K562 (cell line): ENCODE measurements around the gene SERPING1. TPM values are rescaled to one million over a fixed set of nuclear protein-coding genes. Genes with fewer than 3 reads are reported as not detected.

Experiments
- CC2D1A ChIP-seq: fragments of 450-650 bp; IDR thresholded peaks from 2 replicates; pipeline ENCODE4 v1.6.1; 2017; ENCODE audit warnings: mild to moderate bottlenecking
- CTBP1 ChIP-seq: fragments of 450-650 bp; IDR thresholded peaks from 2 replicates; pipeline ENCODE4 v1.6.1; 2016; ENCODE audit warnings: borderline replicate concordance
- EP400 ChIP-seq: fragments of 450-650 bp; IDR thresholded peaks from 2 replicates; pipeline ENCODE4 v1.6.1; 2017; ENCODE audit warnings: antibody characterized with exemption, mild to moderate bottlenecking, moderate library complexity
- FUS ChIP-seq: fragments of 200-400 bp; formaldehyde crosslinking; optimal IDR thresholded peaks from 2 replicates; pipeline ENCODE3; 2017; ENCODE audit warnings: low read depth, low read length
- IFI16 ChIP-seq: fragments of 250-450 bp; sonication (Bioruptor Pico); IDR thresholded peaks from 2 replicates; pipeline ENCODE4 v2.1.2; 2022; ENCODE audit warnings: mild to moderate bottlenecking, inconsistent platforms
- MEF2D ChIP-seq: conservative IDR thresholded peaks from 2 replicates; pipeline ENCODE4 v1.6.1; 2016; ENCODE audit warnings: low read depth, missing genetic modification characterization, missing compliant biosample characterization
- NCOA4 ChIP-seq: fragments of 450-650 bp; IDR thresholded peaks from 2 replicates; pipeline ENCODE4 v1.6.1; 2018; ENCODE audit warnings: mild to moderate bottlenecking; ENCODE audit not compliant: partially characterized antibody
- SMARCE1 ChIP-seq: fragments of 450-650 bp; IDR thresholded peaks from 2 replicates; pipeline ENCODE4 v1.7.1; 2016; ENCODE audit warnings: mild to moderate bottlenecking
- ZC3H11A ChIP-seq: IDR thresholded peaks from 2 replicates; pipeline ENCODE4 v1.6.1; 2012; ENCODE audit warnings: low read depth, low read length, improper control_type of control experiment
- ZEB2 ChIP-seq: fragments of 450-650 bp; IDR thresholded peaks from 2 replicates; pipeline ENCODE4 v1.6.1; 2016
- ZNF217 ChIP-seq: sonication (generic); formaldehyde crosslinking; IDR thresholded peaks from 2 replicates; pipeline ENCODE4 v1.8.0; 2022; ENCODE audit warnings: mild to moderate bottlenecking, missing genetic modification reagents
- ZNF282 ChIP-seq: sonication (generic); formaldehyde crosslinking; IDR thresholded peaks from 2 replicates; pipeline ENCODE4 v1.8.1; 2023; ENCODE audit warnings: missing genetic modification reagents
- ZNF644 ChIP-seq: fragments of 200-800 bp; sonication (Bioruptor generic); IDR thresholded peaks from 2 replicates; pipeline ENCODE4 v1.6.1; 2016; ENCODE audit warnings: low read depth, missing genetic modification characterization, missing compliant biosample characterization
- polyA plus RNA-seq, 8 experiments: library from polyadenylated mRNA; depleted of rRNA in 4 of 8; stranded (reverse) in 5 of 8; unstranded in 3 of 8; fragments of >200 nt; fragmentation: Nextera tagmentation in 2 of 8; fragmentation: Illumina TruSeq in 1 of 8; extraction: Ambion mirVana in 2 of 8; extraction: Trizol in 1 of 8; gene quantifications; 2 replicates each; pipeline versions ENCODE4 v1.2.1 to v1.2.3, GENCODE V29; 2011 to 2014; ENCODE audit warnings: inconsistent platforms in 1 of 8, missing spikeins in 1 of 8
- total RNA-seq, 7 experiments: library from RNA; depleted of rRNA in 6 of 7; stranded (reverse); fragments of >200 nt in 6 of 7; fragmentation: Illumina TruSeq in 2 of 7; extraction: Trizol in 2 of 7; gene quantifications; 2 replicates each; pipeline versions ENCODE4 v1.2.1 to v1.2.3, GENCODE V29; 2011 to 2021; ENCODE audit warnings: low replicate concordance in 1 of 7
- TF ChIP-seq, protein P1 (sequence below), 2 experiments: fragments of 200-800 bp in 1 of 2; sonication (Bioruptor generic) in 1 of 2; sonication (generic) in 1 of 2; formaldehyde crosslinking in 1 of 2; IDR thresholded peaks in 1 of 2; conservative IDR thresholded peaks in 1 of 2; 2 replicates each; pipeline versions ENCODE4 v1.5.0 to v1.6.1; 2016 to 2020; ENCODE audit warnings: missing compliant biosample characterization in 1 of 2, missing genetic modification characterization in 1 of 2, missing genetic modification reagents in 1 of 2
- TF ChIP-seq, protein P2 (sequence below): fragments of 250-450 bp; sonication (Bioruptor Pico); IDR thresholded peaks from 2 replicates; pipeline ENCODE4 v1.5.0; 2021
- TF ChIP-seq, protein P3 (sequence below): fragments of 250-450 bp; sonication (Bioruptor Pico); IDR thresholded peaks from 2 replicates; pipeline ENCODE4 v1.6.1; 2021; ENCODE audit warnings: mild to moderate bottlenecking
- TF ChIP-seq, protein P4 (sequence below): fragments of 250-450 bp; sonication (Bioruptor Pico); IDR thresholded peaks from 2 replicates; pipeline ENCODE4 v1.8.0; 2022; ENCODE audit warnings: inconsistent platforms
- TF ChIP-seq, protein P5 (sequence below): fragments of 250-450 bp; sonication (Bioruptor Pico); IDR thresholded peaks from 2 replicates; pipeline ENCODE4 v1.5.0; 2022; ENCODE audit warnings: mild to moderate bottlenecking
- TF ChIP-seq, protein P6 (sequence below): fragments of 450-650 bp; IDR thresholded peaks from 2 replicates; pipeline ENCODE4 v1.6.1; 2016; ENCODE audit warnings: mild to moderate bottlenecking

SERPING1 gene
- total and polyA plus RNA-seq, 9 of the 15 experiments (the other 6 are each of a cell fraction or from before 2014, with no cell fraction given) = 0.10 to 1.00 (median 0.21) TPM; not detected in 2

DNA sequence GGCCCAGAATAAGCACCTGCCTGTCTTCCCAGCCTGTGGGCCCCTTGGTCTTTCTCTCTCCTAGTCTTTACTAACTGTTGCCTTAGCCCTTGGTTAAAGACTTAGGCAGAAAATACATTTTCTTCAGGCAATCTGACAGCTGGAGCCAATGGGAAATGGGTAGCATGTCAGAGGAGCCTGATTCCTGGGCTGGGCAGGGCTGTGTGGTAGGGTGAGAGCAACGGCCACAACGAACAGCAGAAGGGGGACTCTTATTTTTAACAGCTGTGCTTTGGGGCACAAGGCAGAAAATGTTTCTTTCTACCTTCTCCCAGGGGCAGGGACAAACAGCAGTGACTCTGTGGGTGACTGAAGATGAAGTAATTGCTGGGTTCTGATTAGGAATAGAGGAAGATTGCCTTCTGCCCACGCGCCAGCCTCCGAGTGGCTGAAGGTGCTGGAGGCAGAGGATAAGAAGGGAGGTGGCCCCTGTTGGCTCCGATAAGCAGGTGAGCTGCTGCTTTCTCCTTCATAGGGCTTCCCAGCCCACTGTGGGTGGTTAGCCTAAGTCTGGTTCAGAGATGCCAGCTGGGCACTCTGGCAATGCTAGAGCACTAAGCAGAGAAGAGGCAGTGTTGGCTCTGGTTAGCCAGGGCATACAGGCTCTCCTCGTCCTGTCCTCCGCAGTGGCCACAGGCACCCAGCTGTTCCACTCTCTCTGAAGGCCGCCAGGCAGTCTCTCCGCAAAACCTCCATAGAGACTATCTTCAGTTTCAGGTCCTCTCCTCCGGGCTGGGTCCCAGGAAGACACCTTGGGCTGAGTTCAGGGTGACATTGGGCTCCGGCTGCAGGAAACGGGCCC lies 50.7 kb downstream of the SERPING1 start (continued):
- TF ChIP-seq, protein P1, sequence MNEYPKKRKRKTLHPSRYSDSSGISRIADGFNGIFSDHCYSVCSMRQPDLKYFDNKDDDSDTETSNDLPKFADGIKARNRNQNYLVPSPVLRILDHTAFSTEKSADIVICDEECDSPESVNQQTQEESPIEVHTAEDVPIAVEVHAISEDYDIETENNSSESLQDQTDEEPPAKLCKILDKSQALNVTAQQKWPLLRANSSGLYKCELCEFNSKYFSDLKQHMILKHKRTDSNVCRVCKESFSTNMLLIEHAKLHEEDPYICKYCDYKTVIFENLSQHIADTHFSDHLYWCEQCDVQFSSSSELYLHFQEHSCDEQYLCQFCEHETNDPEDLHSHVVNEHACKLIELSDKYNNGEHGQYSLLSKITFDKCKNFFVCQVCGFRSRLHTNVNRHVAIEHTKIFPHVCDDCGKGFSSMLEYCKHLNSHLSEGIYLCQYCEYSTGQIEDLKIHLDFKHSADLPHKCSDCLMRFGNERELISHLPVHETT (CRISPR knock-in tag; conservative IDR thresholded peaks at IDR 0.05 in 1 of 2, IDR thresholded peaks at IDR 0.05 in 1 of 2) = peak in 1 of 2 experiments; percentile 58; a peak in 1 of 4 replicates
- TF ChIP-seq, protein P2, sequence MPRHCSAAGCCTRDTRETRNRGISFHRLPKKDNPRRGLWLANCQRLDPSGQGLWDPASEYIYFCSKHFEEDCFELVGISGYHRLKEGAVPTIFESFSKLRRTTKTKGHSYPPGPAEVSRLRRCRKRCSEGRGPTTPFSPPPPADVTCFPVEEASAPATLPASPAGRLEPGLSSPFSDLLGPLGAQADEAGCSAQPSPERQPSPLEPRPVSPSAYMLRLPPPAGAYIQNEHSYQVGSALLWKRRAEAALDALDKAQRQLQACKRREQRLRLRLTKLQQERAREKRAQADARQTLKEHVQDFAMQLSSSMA = no peak
- TF ChIP-seq SMARCE1 (peak; percentile 93), EP400 (no peak), NCOA4 (peak; percentile 42), ZNF282 (CRISPR knock-in tag) (no peak), MEF2D (tag) (0 out of 2 replicates have a peak, but pooled peaks have one; percentile 38), CTBP1 (peak; percentile 83), ZNF217 (no peak), ZNF644 (tag) (peak; percentile 38; the same call in 1 of the 2 replicates), ZC3H11A (no peak), ZEB2 (peak; percentile 69; the same call in 1 of the 2 replicates), FUS (no peak), IFI16 (CRISPR knock-in tag) (no peak), CC2D1A (peak; percentile 97; the same call in 1 of the 2 replicates)
- TF ChIP-seq, protein P3, sequence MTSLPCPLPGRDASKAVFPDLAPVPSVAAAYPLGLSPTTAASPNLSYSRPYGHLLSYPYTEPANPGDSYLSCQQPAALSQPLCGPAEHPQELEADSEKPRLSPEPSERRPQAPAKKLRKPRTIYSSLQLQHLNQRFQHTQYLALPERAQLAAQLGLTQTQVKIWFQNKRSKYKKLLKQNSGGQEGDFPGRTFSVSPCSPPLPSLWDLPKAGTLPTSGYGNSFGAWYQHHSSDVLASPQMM (CRISPR knock-in tag) = no peak
- TF ChIP-seq, protein P4, sequence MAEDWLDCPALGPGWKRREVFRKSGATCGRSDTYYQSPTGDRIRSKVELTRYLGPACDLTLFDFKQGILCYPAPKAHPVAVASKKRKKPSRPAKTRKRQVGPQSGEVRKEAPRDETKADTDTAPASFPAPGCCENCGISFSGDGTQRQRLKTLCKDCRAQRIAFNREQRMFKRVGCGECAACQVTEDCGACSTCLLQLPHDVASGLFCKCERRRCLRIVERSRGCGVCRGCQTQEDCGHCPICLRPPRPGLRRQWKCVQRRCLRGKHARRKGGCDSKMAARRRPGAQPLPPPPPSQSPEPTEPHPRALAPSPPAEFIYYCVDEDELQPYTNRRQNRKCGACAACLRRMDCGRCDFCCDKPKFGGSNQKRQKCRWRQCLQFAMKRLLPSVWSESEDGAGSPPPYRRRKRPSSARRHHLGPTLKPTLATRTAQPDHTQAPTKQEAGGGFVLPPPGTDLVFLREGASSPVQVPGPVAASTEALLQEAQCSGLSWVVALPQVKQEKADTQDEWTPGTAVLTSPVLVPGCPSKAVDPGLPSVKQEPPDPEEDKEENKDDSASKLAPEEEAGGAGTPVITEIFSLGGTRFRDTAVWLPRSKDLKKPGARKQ (CRISPR knock-in tag) = no peak
- TF ChIP-seq, protein P5, sequence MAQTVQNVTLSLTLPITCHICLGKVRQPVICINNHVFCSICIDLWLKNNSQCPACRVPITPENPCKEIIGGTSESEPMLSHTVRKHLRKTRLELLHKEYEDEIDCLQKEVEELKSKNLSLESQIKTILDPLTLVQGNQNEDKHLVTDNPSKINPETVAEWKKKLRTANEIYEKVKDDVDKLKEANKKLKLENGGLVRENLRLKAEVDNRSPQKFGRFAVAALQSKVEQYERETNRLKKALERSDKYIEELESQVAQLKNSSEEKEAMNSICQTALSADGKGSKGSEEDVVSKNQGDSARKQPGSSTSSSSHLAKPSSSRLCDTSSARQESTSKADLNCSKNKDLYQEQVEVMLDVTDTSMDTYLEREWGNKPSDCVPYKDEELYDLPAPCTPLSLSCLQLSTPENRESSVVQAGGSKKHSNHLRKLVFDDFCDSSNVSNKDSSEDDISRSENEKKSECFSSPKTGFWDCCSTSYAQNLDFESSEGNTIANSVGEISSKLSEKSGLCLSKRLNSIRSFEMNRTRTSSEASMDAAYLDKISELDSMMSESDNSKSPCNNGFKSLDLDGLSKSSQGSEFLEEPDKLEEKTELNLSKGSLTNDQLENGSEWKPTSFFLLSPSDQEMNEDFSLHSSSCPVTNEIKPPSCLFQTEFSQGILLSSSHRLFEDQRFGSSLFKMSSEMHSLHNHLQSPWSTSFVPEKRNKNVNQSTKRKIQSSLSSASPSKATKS (CRISPR knock-in tag) = no peak
- TF ChIP-seq, protein P6, sequence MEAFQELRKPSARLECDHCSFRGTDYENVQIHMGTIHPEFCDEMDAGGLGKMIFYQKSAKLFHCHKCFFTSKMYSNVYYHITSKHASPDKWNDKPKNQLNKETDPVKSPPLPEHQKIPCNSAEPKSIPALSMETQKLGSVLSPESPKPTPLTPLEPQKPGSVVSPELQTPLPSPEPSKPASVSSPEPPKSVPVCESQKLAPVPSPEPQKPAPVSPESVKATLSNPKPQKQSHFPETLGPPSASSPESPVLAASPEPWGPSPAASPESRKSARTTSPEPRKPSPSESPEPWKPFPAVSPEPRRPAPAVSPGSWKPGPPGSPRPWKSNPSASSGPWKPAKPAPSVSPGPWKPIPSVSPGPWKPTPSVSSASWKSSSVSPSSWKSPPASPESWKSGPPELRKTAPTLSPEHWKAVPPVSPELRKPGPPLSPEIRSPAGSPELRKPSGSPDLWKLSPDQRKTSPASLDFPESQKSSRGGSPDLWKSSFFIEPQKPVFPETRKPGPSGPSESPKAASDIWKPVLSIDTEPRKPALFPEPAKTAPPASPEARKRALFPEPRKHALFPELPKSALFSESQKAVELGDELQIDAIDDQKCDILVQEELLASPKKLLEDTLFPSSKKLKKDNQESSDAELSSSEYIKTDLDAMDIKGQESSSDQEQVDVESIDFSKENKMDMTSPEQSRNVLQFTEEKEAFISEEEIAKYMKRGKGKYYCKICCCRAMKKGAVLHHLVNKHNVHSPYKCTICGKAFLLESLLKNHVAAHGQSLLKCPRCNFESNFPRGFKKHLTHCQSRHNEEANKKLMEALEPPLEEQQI = no peak
